GM10266 (cell line): ENCODE measurements around the gene NXN.

Experiments used
- DNase-seq: peaks from one replicate; pipeline ENCODE4 v3.0.0; 2012; ENCODE audit errors: extremely low spot score
- CTCF ChIP-seq: IDR thresholded peaks from 2 replicates; pipeline ENCODE4 v1.5.1; 2012; ENCODE audit warnings: mild to moderate bottlenecking, low read depth; ENCODE audit not compliant: control insufficient read depth, insufficient read depth; ENCODE audit errors: missing control alignments

The NXN gene

GRCh38 chr17:1019451-1019850 lies 39.9 kb upstream of the NXN start:
- no peak for DNase-seq

GRCh38 chr17:1018547-1018946 lies 39.0 kb upstream of the NXN start:
- no peak for DNase-seq
- TF ChIP-seq CTCF: no peak

More at GRCh38 chr17:1019451-1019850, 39.9 kb upstream of the NXN start:
- TF ChIP-seq CTCF: no peak

- DNase-seq: no peak
- TF ChIP-seq CTCF: no peak
Observed at GRCh38 chr17:1013729-1014090, 34.1 kb upstream of the NXN start.

GRCh38 chr17:1012823-1013728 lies 33.5 kb upstream of the NXN start:
- no peak for DNase-seq
- no peak for TF ChIP-seq CTCF

GRCh38 chr17:1011760-1012735 lies 32.5 kb upstream of the NXN start:
- no peak for TF ChIP-seq CTCF
- no peak for DNase-seq

GRCh38 chr17:1011138-1011537 lies 31.6 kb upstream of the NXN start:
- TF ChIP-seq CTCF: no peak
- no peak for DNase-seq
